C4-2B (cell line): ENCODE data around the gene HACL1.

Source experiments
- ZFX ChIP-seq: fragments of 450-650 bp; IDR thresholded peaks from 2 replicates; pipeline ENCODE4 v1.6.1; 2017
- TF ChIP-seq, protein P1 (sequence below): fragments of 450-650 bp; conservative IDR thresholded peaks from 2 replicates; pipeline ENCODE4 v1.5.1; 2017; ENCODE audit warnings: mild to moderate bottlenecking

DNA sequence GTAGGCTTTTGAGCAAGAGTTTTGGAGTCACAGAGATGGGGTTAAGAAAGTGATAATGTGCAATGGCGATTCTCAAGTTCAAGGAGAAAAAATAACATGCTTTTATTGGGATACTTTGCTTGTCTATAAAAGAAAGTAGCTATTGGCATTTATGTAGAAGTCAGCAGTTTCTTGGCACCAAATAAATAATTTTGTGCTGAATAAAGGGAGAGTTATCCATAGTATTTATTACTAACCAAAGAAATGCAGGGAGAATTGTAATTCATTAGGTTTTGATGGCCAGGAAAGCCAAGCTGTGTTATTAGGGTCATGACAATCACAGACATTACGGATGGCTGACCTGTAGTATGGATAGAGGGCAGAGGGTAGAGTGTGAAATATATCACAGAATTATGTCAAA is 33.3 kb upstream of the HACL1 start:
- TF ChIP-seq, protein P1, sequence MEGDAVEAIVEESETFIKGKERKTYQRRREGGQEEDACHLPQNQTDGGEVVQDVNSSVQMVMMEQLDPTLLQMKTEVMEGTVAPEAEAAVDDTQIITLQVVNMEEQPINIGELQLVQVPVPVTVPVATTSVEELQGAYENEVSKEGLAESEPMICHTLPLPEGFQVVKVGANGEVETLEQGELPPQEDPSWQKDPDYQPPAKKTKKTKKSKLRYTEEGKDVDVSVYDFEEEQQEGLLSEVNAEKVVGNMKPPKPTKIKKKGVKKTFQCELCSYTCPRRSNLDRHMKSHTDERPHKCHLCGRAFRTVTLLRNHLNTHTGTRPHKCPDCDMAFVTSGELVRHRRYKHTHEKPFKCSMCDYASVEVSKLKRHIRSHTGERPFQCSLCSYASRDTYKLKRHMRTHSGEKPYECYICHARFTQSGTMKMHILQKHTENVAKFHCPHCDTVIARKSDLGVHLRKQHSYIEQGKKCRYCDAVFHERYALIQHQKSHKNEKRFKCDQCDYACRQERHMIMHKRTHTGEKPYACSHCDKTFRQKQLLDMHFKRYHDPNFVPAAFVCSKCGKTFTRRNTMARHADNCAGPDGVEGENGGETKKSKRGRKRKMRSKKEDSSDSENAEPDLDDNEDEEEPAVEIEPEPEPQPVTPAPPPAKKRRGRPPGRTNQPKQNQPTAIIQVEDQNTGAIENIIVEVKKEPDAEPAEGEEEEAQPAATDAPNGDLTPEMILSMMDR, result no peak
- no peak for TF ChIP-seq ZFX
